ENCODE measurements around the gene SDS. TPM values are rescaled to one million over a fixed set of nuclear protein-coding genes. Genes with fewer than 3 reads are reported as not detected.

Gene SDS
- total and polyA plus RNA-seq, 2 of the 13 experiments (the other 11 are each of a cell fraction or from before 2014, with no cell fraction given) = not detected

DNA sequence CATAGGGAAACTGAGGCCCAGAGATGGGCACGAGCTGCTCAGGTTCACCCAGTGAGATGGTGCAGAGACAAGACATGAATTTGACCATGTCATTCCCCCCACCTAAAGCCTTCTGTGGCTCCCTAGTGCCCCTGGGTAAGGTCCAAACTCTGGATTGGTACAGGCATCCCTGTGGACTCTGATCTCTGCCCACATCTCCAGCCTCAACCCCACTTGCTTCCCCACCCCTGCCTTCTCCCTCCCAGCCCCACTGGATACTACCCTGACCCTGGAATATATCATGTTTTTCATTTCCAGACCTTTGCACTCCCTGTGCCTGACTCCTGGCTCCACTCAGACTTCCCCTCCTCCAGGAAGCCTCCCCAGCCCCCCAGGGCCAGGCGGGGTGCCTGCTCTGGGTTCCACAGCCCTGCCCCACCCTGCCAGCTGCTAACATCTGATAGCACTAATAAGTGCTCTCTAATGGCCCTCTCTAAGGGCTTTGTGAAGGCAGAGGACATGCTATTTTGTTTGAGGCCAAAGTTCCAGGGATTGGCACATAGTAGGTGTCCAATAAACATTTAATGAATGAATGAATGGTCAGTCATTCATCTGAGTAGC lies 17.4 kb upstream of the SDS start:
- DNase-seq (ENCODE audit: low spot score) (peak; percentile 13), ATAC-seq (peak; percentile 5; the same call in 2 of the 3 replicates), FAIRE-seq (no peak)
- CTCF ChIA-PET (ENCODE audit: low intra/inter-chr PET ratio, low total read pairs) = no interaction called here
- peaks cover 57% of the 10 kb centered on the region for H3K4me1 ChIP-seq (ENCODE audit: insufficient read depth, low read length)
- H3K9ac ChIP-seq (ENCODE audit: insufficient read depth, low read depth, low read length) = no peak overlapping the region
- intact Hi-C loops (cut with micrococcal nuclease; ENCODE audit: unreplicated experiment) (loop anchor here (10.0 kb wide), 1 partner anchor 226 kb away; no protein-coding TSS in a partner anchor), in situ Hi-C loops (cut with HindIII; ENCODE audit: extremely low pct_ligation_motif_present, low pct_unique_long_range_greater_than_20kb) (no loop called here)
- POLR2A ChIA-PET = no interaction called here
- peak overlapping the region; percentile 18; the same call in 1 of the 2 replicates for H3K4me2 ChIP-seq (ENCODE audit: low read depth, low read length)
- no peak overlapping the region for H3K4me3 ChIP-seq (replicated peaks in 1 of 3; ENCODE audit: insufficient read depth in 1 of 3, low read depth in 2 of 3, low read length in 3 of 3)
- WGBS (ENCODE audit: low lambda C conversion rate) = 0% methylated on average over 1 of the region's 2 CpGs
- H3K9me3 ChIP-seq (ENCODE audit: low read length) = no peaks in the 10 kb centered on the region
- peak overlapping the region; percentile 34 for H3K27ac ChIP-seq (ENCODE audit: extremely low read length, insufficient read depth, low read length)
- BruUV-seq (replicated peaks) = no TSS peak
- no peaks in the 10 kb centered on the region for H4K20me1 ChIP-seq (ENCODE audit: insufficient read depth, low read length)
- H3K79me2 ChIP-seq (ENCODE audit: insufficient read depth, low read length) = no peaks in the 10 kb centered on the region
- no peaks in the 10 kb centered on the region for H3K36me3 ChIP-seq (replicated peaks in 1 of 2; ENCODE audit: control insufficient read depth in 1 of 2, insufficient read depth in 2 of 2, low read length in 2 of 2)
- no peak overlapping the region for H2AFZ ChIP-seq (ENCODE audit: low read length)
- H3K27me3 ChIP-seq (ENCODE audit: control insufficient read depth in 1 of 2, insufficient read depth in 2 of 2, low read length in 2 of 2) = no peaks in the 10 kb centered on the region
- TF ChIP-seq, protein P1, sequence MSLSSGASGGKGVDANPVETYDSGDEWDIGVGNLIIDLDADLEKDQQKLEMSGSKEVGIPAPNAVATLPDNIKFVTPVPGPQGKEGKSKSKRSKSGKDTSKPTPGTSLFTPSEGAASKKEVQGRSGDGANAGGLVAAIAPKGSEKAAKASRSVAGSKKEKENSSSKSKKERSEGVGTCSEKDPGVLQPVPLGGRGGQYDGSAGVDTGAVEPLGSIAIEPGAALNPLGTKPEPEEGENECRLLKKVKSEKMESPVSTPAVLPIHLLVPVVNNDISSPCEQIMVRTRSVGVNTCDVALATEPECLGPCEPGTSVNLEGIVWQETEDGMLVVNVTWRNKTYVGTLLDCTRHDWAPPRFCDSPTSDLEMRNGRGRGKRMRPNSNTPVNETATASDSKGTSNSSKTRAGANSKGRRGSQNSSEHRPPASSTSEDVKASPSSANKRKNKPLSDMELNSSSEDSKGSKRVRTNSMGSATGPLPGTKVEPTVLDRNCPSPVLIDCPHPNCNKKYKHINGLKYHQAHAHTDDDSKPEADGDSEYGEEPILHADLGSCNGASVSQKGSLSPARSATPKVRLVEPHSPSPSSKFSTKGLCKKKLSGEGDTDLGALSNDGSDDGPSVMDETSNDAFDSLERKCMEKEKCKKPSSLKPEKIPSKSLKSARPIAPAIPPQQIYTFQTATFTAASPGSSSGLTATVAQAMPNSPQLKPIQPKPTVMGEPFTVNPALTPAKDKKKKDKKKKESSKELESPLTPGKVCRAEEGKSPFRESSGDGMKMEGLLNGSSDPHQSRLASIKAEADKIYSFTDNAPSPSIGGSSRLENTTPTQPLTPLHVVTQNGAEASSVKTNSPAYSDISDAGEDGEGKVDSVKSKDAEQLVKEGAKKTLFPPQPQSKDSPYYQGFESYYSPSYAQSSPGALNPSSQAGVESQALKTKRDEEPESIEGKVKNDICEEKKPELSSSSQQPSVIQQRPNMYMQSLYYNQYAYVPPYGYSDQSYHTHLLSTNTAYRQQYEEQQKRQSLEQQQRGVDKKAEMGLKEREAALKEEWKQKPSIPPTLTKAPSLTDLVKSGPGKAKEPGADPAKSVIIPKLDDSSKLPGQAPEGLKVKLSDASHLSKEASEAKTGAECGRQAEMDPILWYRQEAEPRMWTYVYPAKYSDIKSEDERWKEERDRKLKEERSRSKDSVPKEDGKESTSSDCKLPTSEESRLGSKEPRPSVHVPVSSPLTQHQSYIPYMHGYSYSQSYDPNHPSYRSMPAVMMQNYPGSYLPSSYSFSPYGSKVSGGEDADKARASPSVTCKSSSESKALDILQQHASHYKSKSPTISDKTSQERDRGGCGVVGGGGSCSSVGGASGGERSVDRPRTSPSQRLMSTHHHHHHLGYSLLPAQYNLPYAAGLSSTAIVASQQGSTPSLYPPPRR (CRISPR knock-in tag; IDR thresholded peaks at IDR 0.05; ENCODE audit: borderline replicate concordance) = no peak
- TF ChIP-seq ZNF746 (CRISPR knock-in tag; IDR thresholded peaks at IDR 0.05) = no peak
- no peak for TF ChIP-seq PRDM10 (CRISPR knock-in tag; IDR thresholded peaks at IDR 0.05; ENCODE audit: low read depth)
- no peak for TF ChIP-seq GTF2F1 (IDR thresholded peaks at IDR 0.05; ENCODE audit: low read length)
- TF ChIP-seq ZNF569 (CRISPR knock-in tag; IDR thresholded peaks at IDR 0.05; ENCODE audit: borderline replicate concordance) = no peak
- peak; percentile 71; the same call in 1 of the 2 replicates for TF ChIP-seq ADNP (CRISPR knock-in tag; IDR thresholded peaks at IDR 0.05)
- no peak for TF ChIP-seq MED1 (CRISPR knock-in tag; IDR thresholded peaks at IDR 0.05)
- no peak for TF ChIP-seq RBM22 (optimal IDR thresholded peaks at IDR 0.05; ENCODE audit: low read length)
- no peak for TF ChIP-seq ONECUT2 (CRISPR knock-in tag; IDR thresholded peaks at IDR 0.05)
- TF ChIP-seq ZNF550 (CRISPR knock-in tag; IDR thresholded peaks at IDR 0.05; ENCODE audit: borderline replicate concordance) = no peak
- no peak for TF ChIP-seq ZNF768 (CRISPR knock-in tag; IDR thresholded peaks at IDR 0.05)
- no peak for TF ChIP-seq SUZ12 (IDR thresholded peaks at IDR 0.05; ENCODE audit: low read depth, low read length)
- no peak for TF ChIP-seq ZNF775 (CRISPR knock-in tag; IDR thresholded peaks at IDR 0.05; ENCODE audit: borderline replicate concordance)
- TF ChIP-seq, protein P2, sequence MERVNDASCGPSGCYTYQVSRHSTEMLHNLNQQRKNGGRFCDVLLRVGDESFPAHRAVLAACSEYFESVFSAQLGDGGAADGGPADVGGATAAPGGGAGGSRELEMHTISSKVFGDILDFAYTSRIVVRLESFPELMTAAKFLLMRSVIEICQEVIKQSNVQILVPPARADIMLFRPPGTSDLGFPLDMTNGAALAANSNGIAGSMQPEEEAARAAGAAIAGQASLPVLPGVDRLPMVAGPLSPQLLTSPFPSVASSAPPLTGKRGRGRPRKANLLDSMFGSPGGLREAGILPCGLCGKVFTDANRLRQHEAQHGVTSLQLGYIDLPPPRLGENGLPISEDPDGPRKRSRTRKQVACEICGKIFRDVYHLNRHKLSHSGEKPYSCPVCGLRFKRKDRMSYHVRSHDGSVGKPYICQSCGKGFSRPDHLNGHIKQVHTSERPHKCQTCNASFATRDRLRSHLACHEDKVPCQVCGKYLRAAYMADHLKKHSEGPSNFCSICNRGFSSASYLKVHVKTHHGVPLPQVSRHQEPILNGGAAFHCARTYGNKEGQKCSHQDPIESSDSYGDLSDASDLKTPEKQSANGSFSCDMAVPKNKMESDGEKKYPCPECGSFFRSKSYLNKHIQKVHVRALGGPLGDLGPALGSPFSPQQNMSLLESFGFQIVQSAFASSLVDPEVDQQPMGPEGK (CRISPR knock-in tag; IDR thresholded peaks at IDR 0.05) = peak; percentile 80
